ENCODE data around the gene AFAP1.

Gene AFAP1

GRCh38 chr4:7967501-7968261 lies 28.0 kb upstream of the AFAP1 start:
- Histone ChIP-seq H3K9me3 (ENCODE audit: insufficient read depth, low read length) (no peaks in the 10 kb centered on the region), H3K9ac (ENCODE audit: insufficient read length, low read depth) (no peak overlapping the region), H3K4me1 (ENCODE audit: insufficient read depth, insufficient read length) (peaks cover 35% of the 10 kb centered on the region), H3K27me3 (ENCODE audit: insufficient read depth, insufficient read length) (no peaks in the 10 kb centered on the region), H3K36me3 (ENCODE audit: insufficient read depth, insufficient read length, low read length) (no peaks in the 10 kb centered on the region), H3K4me3 (ENCODE audit: insufficient read length, low read depth) (no peak overlapping the region)
- DNase-seq (ENCODE audit: low read depth, low spot score) = no peak
- no peak for TF ChIP-seq SUZ12 (IDR thresholded peaks at IDR 0.05; ENCODE audit: extremely low read depth, insufficient read depth, insufficient read length)
- TF ChIP-seq ZNF274 (IDR thresholded peaks at IDR 0.05; ENCODE audit: low read depth, low read length) = no peak
- TF ChIP-seq YY1 (IDR thresholded peaks at IDR 0.05; ENCODE audit: insufficient read depth, insufficient read length) = no peak

GRCh38 chr4:7967063-7967440 lies 27.4 kb upstream of the AFAP1 start:
- Histone ChIP-seq H3K9ac (ENCODE audit: insufficient read length, low read depth) (no peak overlapping the region), H3K9me3 (ENCODE audit: insufficient read depth, low read length) (no peaks in the 10 kb centered on the region), H3K36me3 (ENCODE audit: insufficient read depth, insufficient read length, low read length) (no peaks in the 10 kb centered on the region), H3K4me3 (ENCODE audit: insufficient read length, low read depth) (no peak overlapping the region), H3K4me1 (ENCODE audit: insufficient read depth, insufficient read length) (peaks cover 30% of the 10 kb centered on the region), H3K27me3 (ENCODE audit: insufficient read depth, insufficient read length) (no peaks in the 10 kb centered on the region)
- DNase-seq (ENCODE audit: low read depth, low spot score) = no peak
- TF ChIP-seq YY1 (IDR thresholded peaks at IDR 0.05; ENCODE audit: insufficient read depth, insufficient read length) = no peak
- no peak for TF ChIP-seq SUZ12 (IDR thresholded peaks at IDR 0.05; ENCODE audit: extremely low read depth, insufficient read depth, insufficient read length)
- no peak for TF ChIP-seq ZNF274 (IDR thresholded peaks at IDR 0.05; ENCODE audit: low read depth, low read length)

GRCh38 chr4:7966281-7967062 lies 26.8 kb upstream of the AFAP1 start:
- Histone ChIP-seq H3K4me1 (ENCODE audit: insufficient read depth, insufficient read length) (peaks cover 24% of the 10 kb centered on the region), H3K27me3 (ENCODE audit: insufficient read depth, insufficient read length) (no peaks in the 10 kb centered on the region), H3K4me3 (ENCODE audit: insufficient read length, low read depth) (no peak overlapping the region), H3K9ac (ENCODE audit: insufficient read length, low read depth) (peak overlapping the region; percentile 39), H3K9me3 (ENCODE audit: insufficient read depth, low read length) (no peaks in the 10 kb centered on the region), H3K36me3 (ENCODE audit: insufficient read depth, insufficient read length, low read length) (no peaks in the 10 kb centered on the region)
- DNase-seq (ENCODE audit: low read depth, low spot score) = no peak
- TF ChIP-seq YY1 (IDR thresholded peaks at IDR 0.05; ENCODE audit: insufficient read depth, insufficient read length) (no peak), SUZ12 (IDR thresholded peaks at IDR 0.05; ENCODE audit: extremely low read depth, insufficient read depth, insufficient read length) (no peak), ZNF274 (IDR thresholded peaks at IDR 0.05; ENCODE audit: low read depth, low read length) (no peak)

- Histone ChIP-seq H3K9me3 (ENCODE audit: insufficient read depth, low read length) (no peaks in the 10 kb centered on the region), H3K9ac (ENCODE audit: insufficient read length, low read depth) (no peak overlapping the region), H3K36me3 (ENCODE audit: insufficient read depth, insufficient read length, low read length) (no peaks in the 10 kb centered on the region), H3K4me1 (ENCODE audit: insufficient read depth, insufficient read length) (peaks cover 22% of the 10 kb centered on the region), H3K4me3 (ENCODE audit: insufficient read length, low read depth) (no peak overlapping the region), H3K27me3 (ENCODE audit: insufficient read depth, insufficient read length) (no peaks in the 10 kb centered on the region)
- DNase-seq (ENCODE audit: low read depth, low spot score) = no peak
- TF ChIP-seq ZNF274 (IDR thresholded peaks at IDR 0.05; ENCODE audit: low read depth, low read length) (no peak), SUZ12 (IDR thresholded peaks at IDR 0.05; ENCODE audit: extremely low read depth, insufficient read depth, insufficient read length) (no peak)
Measured at GRCh38 chr4:7964890-7965662, 25.4 kb upstream of the AFAP1 start.

GRCh38 chr4:7964459-7964858 lies 24.8 kb upstream of the AFAP1 start:
- Histone ChIP-seq H3K4me3 (ENCODE audit: insufficient read length, low read depth) (no peak overlapping the region), H3K4me1 (ENCODE audit: insufficient read depth, insufficient read length) (peaks cover 21% of the 10 kb centered on the region), H3K27me3 (ENCODE audit: insufficient read depth, insufficient read length) (no peaks in the 10 kb centered on the region), H3K9me3 (ENCODE audit: insufficient read depth, low read length) (no peaks in the 10 kb centered on the region), H3K9ac (ENCODE audit: insufficient read length, low read depth) (no peak overlapping the region), H3K36me3 (ENCODE audit: insufficient read depth, insufficient read length, low read length) (no peaks in the 10 kb centered on the region)
- TF ChIP-seq SUZ12 (IDR thresholded peaks at IDR 0.05; ENCODE audit: extremely low read depth, insufficient read depth, insufficient read length) = no peak
- no peak for TF ChIP-seq YY1 (IDR thresholded peaks at IDR 0.05; ENCODE audit: insufficient read depth, insufficient read length)
- TF ChIP-seq ZNF274 (IDR thresholded peaks at IDR 0.05; ENCODE audit: low read depth, low read length) = no peak
- no peak for DNase-seq (ENCODE audit: low read depth, low spot score)

GRCh38 chr4:7963691-7964090 lies 24.0 kb upstream of the AFAP1 start:
- H3K4me1 ChIP-seq (ENCODE audit: insufficient read depth, insufficient read length) = peaks cover 26% of the 10 kb centered on the region
- no peaks in the 10 kb centered on the region for H3K9me3 ChIP-seq (ENCODE audit: insufficient read depth, low read length)
- no peaks in the 10 kb centered on the region for H3K36me3 ChIP-seq (ENCODE audit: insufficient read depth, insufficient read length, low read length)
- H3K4me3 ChIP-seq (ENCODE audit: insufficient read length, low read depth) = no peak overlapping the region
- H3K27me3 ChIP-seq (ENCODE audit: insufficient read depth, insufficient read length) = no peaks in the 10 kb centered on the region
- peak overlapping the region; percentile 23 for H3K9ac ChIP-seq (ENCODE audit: insufficient read length, low read depth)
- no peak for TF ChIP-seq SUZ12 (IDR thresholded peaks at IDR 0.05; ENCODE audit: extremely low read depth, insufficient read depth, insufficient read length)
- no peak for TF ChIP-seq ZNF274 (IDR thresholded peaks at IDR 0.05; ENCODE audit: low read depth, low read length)
- no peak for TF ChIP-seq YY1 (IDR thresholded peaks at IDR 0.05; ENCODE audit: insufficient read depth, insufficient read length)
- DNase-seq (ENCODE audit: low read depth, low spot score) = no peak
